HG03045 (cell line): ENCODE data around the gene GPR87.
A peak's percentile ranks its signal among the peaks of the same experiment; 100 is the strongest.

Experiments used
- ATAC-seq: cut with Tn5 transposase; IDR thresholded peaks from one replicate; pipeline ENCODE4 v1.9.1; 2021; ENCODE audit warnings: mild to moderate bottlenecking, moderate library complexity; ENCODE audit not compliant: unreplicated experiment

The GPR87 gene, protein sequence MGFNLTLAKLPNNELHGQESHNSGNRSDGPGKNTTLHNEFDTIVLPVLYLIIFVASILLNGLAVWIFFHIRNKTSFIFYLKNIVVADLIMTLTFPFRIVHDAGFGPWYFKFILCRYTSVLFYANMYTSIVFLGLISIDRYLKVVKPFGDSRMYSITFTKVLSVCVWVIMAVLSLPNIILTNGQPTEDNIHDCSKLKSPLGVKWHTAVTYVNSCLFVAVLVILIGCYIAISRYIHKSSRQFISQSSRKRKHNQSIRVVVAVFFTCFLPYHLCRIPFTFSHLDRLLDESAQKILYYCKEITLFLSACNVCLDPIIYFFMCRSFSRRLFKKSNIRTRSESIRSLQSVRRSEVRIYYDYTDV

GRCh38 chr3:151316267-151316991 lies at the start of gene GPR87:
Gene GPR87 (minus strand): TSS chr3:151316820. CDS start chr3:151300100, 16,720 bp downstream.
- no peak for ATAC-seq

DNA sequence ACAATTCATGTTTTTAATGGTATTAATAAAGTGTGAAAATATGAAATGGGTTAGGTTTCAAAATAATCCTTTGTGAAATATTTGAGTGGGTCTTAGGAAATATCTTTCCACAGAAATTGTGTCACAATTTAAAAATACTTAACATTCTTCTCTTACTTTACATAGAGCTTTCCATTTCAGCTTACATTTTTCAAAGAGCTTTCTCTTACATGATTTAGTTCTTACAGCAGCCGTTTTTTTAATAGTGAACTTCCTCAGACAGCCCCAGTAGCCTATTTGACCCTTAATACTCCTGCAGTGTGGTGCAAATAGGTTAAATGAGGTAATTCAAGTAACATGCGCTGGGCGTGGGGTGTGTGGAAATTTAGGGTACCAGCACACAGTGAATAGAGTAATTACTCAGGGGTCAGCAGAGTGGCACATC lies 46.1 kb upstream of the GPR87 start:
- ATAC-seq: no peak

DNA sequence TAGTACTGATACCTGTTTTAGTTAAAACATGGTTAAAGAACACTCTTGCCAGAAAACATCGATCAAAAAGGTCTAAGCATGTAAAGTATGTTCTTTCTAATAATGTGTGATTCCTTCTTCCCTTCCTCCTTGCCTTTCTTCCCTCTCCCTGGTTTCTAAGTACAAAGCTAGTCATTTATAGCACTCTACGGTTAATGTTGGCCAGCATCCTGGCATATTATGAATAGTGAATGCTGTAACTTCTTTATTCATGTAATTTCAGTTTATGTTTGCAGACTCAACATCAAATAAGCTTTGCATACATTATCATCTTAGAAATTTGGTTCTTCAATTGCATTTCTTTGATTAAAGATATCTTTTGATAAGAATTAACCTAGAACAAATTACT lies 40.8 kb upstream of the GPR87 start:
- no peak for ATAC-seq

DNA sequence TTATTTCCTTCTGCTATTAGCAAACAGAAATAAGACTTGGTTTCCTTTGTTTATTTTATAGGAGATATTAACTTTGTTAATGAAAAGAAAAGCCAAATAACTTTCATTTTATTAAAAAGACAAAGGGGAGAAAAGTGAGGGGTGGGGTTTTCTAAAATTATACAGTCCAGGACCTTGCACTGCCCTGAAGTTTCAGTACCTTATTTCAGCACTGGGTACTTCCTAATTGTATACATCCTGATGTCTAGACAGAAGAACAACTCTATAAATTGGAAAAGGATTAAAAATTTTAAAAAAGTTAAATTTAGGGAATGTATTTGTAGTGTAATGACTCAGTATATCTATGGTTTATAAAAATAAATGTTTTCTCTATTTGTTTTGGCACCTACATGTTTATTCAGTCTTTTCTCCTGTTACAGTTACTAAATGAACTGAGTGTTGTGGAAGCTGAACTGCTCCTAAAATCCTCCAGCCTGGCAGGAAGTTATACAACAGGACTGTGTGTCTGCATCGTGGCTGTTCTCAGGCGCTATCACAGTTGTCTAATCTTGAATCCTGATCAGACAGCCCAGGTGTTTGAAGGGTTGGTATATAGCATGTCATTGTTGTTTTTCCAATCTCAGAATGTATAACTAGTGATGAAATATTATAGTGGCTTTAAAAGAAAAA lies 40.3 kb upstream of the GPR87 start:
- ATAC-seq: no peak

- ATAC-seq: peak; percentile 20
Measured at GRCh38 chr3:151351648-151352047, 35.0 kb upstream of the GPR87 start.

- ATAC-seq: peak; percentile 73
Measured at GRCh38 chr3:151351219-151351618, 34.6 kb upstream of the GPR87 start.

GRCh38 chr3:151350656-151351055 lies 34.0 kb upstream of the GPR87 start:
- ATAC-seq: no peak

DNA sequence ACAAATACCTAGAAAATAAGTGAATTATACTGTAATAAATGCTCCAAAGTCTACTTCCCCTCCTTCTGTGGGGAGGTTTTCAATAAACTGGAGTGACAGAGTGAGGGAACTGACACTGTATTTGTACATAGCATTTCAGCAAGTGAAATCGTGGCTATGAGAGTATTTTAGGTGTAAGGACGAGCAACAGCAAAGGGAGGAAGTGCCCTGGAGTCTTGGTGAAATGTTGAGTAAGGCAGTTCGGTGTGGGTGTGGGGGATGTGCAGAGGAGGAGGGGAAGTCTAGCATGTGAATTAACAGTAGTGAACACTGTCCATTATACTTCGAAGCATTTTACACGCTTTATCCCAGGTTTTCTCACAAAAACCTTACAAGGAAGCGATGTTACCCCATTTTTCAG lies 30.8 kb upstream of the GPR87 start:
- no peak for ATAC-seq

DNA sequence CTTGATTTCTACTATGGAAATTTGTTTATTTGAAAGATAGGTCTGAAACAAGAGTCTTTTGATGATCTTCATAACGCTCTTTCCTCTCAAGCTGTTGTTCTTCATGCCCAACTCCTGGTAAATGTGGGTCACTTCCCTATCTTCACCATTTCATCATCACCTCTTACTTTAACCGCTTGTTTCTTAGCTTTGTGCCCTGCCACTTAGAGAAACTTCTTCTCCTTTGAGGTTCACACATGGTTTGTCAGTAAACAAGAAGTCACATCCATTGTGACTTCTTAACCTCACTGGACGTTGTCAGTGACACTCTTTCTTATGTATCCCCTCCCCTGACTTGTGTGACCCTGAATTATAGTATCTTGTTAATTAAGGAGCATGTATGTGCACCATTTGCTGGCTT lies 29.7 kb upstream of the GPR87 start:
- no peak for ATAC-seq

DNA sequence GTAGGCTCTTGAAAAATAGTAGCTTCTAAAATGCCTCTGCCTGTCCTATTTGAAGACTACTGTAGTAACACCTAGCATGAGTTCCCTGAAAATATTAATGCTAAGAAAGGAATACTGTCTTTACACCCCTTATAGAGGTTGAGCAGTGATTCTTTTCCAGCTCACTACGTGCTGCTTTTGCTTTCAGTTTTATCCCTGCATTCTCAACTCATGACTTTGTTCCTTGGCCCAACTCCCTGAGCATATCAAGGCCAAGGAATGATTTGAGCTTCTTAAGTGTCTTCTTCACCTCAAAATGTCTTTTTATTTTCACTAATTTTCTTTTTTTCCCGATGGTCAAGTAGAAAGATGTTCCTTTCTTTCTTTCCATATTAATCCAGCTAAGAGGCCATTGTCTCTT lies 29.2 kb upstream of the GPR87 start:
- no peak for ATAC-seq

- no peak for ATAC-seq
Measured at GRCh38 chr3:151331696-151332095, 15.1 kb upstream of the GPR87 start.

DNA sequence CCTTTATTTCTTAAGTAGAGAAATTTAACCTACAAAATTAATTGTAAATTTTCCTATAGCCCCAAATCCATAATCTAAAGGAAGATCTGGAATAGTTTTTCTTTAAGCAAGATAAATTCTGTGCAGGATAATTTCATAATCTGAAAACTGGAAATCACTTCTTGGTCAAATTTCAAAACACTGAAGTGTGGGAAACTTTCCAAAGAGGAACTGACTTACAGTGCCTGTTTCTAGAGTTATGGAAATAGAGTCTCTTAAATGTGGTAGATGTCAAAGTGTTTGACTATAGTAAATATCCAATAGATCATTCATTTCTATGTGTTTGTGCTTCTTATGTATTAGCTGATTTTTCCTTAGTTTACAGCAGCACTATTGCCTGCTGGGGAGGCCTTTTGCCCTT lies 14.3 kb upstream of the GPR87 start:
- ATAC-seq: no peak

DNA sequence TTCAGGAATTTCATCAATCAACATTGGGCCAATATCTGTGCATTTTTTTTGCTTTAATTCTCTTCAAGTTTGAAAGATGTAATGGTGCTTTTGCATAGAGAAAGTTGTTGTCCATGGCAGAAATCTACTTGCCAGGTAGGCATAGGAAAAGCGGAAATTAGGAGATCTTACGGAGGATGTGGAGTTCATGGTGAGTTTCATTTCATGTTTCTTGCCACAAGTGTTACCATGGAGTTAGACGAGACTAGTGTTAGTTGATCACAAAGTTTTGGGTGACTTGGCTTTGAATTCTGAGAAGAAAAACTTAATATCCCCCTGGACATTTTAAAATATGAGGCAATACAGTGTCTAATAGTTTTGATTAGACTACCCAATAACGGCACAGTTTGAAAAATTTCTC lies 13.8 kb upstream of the GPR87 start:
- ATAC-seq: no peak

DNA sequence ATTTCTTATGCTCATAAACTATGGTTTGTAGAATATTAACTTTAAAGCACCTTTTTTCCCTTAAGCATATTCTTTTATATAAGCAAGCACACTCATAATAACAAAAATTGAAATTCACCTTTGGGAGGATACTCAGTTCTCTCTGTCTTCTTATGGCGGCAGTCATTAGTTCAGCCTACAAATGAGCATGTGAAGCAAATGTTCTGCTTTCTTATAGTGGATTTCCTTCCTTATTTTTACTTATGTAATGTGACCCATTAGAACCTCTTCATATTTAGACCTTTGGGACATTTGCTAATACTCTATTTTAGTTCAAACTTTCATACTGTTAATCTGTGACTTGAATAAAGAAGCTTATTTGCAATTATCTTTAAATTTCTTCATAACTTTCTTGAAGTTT lies 12.7 kb upstream of the GPR87 start, which contains the start of gene P2RY13:
P2RY13 (minus strand) TSS at position 187 of the 400 bp plus-strand sequence; CDS start at position 166, 21 bp downstream.
- no peak for ATAC-seq

DNA sequence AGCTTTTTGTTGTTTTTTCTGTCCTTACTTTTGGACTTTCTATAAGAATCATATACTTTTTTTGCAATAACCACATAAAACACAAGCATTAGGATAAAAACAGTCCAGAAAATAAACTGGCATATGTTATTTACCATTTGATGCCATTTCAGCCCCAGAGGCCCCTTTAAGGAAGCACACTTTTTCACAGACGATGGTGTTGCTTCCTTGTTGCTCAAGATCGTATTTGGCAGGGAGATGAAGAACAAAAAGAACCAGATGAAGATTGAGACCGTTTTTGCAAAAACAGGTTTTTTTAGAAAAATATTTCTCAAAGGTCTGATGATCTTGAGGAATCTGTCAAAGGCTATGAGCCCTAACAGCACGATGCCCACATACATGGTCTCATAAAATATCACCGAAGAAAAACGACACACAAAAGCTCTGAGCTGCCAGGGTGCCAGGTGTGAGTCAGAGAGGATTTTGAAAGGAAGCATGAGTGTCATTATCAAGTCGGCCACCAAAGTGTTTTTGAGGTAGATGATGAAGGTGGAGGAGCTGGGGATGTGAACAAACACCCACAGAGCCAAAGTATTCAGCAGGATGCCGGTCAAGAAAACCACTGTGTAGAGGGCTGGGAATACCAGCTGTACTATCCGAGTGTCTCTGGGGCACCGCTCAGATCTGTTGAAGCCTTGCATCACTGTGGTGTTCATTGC lies 11.8 kb upstream of the GPR87 start:
- ATAC-seq: no peak

- no peak for ATAC-seq
Measured at GRCh38 chr3:151327571-151328198, 11.1 kb upstream of the GPR87 start.

DNA sequence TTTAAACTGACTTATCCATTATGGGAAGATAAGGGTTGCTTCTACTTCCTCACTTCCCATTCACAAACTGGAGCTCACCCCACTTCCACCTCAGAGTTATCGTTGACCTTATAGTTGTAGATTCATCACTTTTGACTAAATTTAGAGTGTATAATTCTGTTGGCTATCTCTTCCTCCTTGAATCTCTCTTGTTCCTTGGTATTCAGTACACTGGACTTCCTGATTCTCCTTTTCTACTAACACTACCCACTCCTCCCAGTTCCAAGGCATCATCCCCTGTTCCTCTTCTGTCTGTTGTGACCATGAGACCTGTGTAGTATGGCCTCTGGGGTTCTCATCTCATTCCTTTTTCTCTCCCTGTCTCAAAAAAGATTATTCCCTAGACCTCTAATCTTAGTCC lies 5.9 kb upstream of the GPR87 start:
- ATAC-seq: no peak

DNA sequence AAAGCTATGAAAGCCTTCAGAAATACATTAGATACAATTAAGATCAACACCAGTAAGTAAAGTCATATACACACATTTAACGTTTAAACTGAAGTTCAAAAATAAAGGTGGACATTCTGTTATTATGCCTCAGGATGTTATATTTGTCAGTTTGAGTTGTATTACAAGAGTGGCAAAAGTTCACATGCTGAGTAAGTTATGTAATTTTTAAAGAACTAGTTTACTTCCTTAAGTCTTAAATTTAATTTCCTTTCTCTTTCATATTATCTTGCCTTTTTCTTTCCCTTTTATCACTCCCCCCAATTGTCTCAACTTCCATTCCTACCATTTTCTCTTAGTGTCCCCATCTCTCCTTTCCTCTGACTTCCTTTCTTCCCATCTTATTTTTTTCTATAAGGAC lies 4.9 kb upstream of the GPR87 start:
- ATAC-seq: no peak

- ATAC-seq: no peak
Measured at GRCh38 chr3:151320131-151320530, 3.5 kb upstream of the GPR87 start.

- no peak for ATAC-seq
Measured at GRCh38 chr3:151319628-151320027, 3.0 kb upstream of the GPR87 start.

DNA sequence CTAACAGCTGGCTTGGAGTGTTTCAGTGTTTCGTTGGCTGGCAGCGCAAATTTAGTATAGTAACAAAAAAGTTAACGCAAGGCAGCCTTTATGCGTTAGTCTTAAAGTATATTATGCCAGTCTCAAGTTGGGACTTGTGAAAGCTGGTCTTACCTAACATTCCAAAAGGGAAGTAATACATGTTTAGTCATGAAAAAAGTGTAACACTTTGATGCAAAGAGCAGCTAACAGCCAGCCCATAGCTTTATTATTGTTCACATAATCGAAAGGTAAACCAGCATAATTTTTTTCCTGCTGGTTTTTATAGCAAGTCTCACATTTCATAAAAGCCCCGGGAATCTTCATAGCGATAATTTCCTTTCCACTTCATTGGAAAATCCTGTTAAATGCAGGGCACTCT lies 2.4 kb upstream of the GPR87 start:
- ATAC-seq: no peak
